ENCODE measurements around the gene CDC42. TPM values are rescaled to one million over a fixed set of nuclear protein-coding genes. Genes with fewer than 3 reads are reported as not detected.

CDC42 gene
- total and polyA plus RNA-seq, 2 donors (not counting 1 experiment from before 2014, with no cell fraction given): 325 to 446 TPM

GRCh38 chr1:22093513-22093912, 41.0 kb downstream of the CDC42 start:
- Histone ChIP-seq H2AFZ (ENCODE audit: low read length) (no peak overlapping the region), H3K36me3 (ENCODE audit: control insufficient read depth, insufficient read depth, low read length) (peaks cover 10% of the 10 kb centered on the region), H3K27ac (ENCODE audit: insufficient read depth, low read length) (no peak overlapping the region), H3K79me2 (ENCODE audit: control insufficient read depth, insufficient read depth, low read length) (peaks cover 64% of the 10 kb centered on the region), H4K20me1 (ENCODE audit: control insufficient read depth, extremely low read depth, insufficient read depth, low read length) (peaks cover 18% of the 10 kb centered on the region), H3K9ac (ENCODE audit: insufficient read depth, low read length) (no peak overlapping the region), H3K4me2 (ENCODE audit: extremely low read depth, insufficient read depth, low read length) (no peak overlapping the region), H3K4me3 (replicated peaks in 1 of 4; ENCODE audit: control extremely low read depth in 1 of 4, insufficient read depth in 1 of 4, low read depth in 3 of 4, low read length in 4 of 4) (no peak overlapping the region), H3K27me3 (ENCODE audit: control insufficient read depth, insufficient read depth, low read length) (no peaks in the 10 kb centered on the region), H3K9me3 (ENCODE audit: control insufficient read depth, insufficient read depth, low read depth, low read length) (no peaks in the 10 kb centered on the region), H3K4me1 (ENCODE audit: control insufficient read depth, extremely low read depth, insufficient read depth, low read length) (peaks cover 13% of the 10 kb centered on the region)
- TF ChIP-seq CTCF (conservative IDR thresholded peaks at IDR 0.05 in 1 of 2, IDR thresholded peaks at IDR 0.05 in 1 of 2; ENCODE audit: low read depth in 1 of 2, low read length in 2 of 2): no peak
- no peak for TF ChIP-seq EZH2 (IDR thresholded peaks at IDR 0.05; ENCODE audit: low read length, missing control alignments)
- no peak for DNase-seq (ENCODE audit: low read depth in 2 of 2)

GRCh38 chr1:22096036-22096435, 43.5 kb downstream of the CDC42 start:
- DNase-seq (ENCODE audit: low read depth in 2 of 2): peak in 1 of 2 donors; percentile 25
- TF ChIP-seq CTCF (conservative IDR thresholded peaks at IDR 0.05 in 1 of 2, IDR thresholded peaks at IDR 0.05 in 1 of 2; ENCODE audit: low read depth in 1 of 2, low read length in 2 of 2): no peak
- TF ChIP-seq EZH2 (IDR thresholded peaks at IDR 0.05; ENCODE audit: low read length, missing control alignments): no peak
- peaks cover 7% of the 10 kb centered on the region for H4K20me1 ChIP-seq (ENCODE audit: control insufficient read depth, extremely low read depth, insufficient read depth, low read length)
- H3K4me3 ChIP-seq (replicated peaks in 1 of 4; ENCODE audit: control extremely low read depth in 1 of 4, insufficient read depth in 1 of 4, low read depth in 3 of 4, low read length in 4 of 4): no peak overlapping the region
- H3K27ac ChIP-seq (ENCODE audit: insufficient read depth, low read length): no peak overlapping the region
- no peak overlapping the region for H3K4me2 ChIP-seq (ENCODE audit: extremely low read depth, insufficient read depth, low read length)
- H3K36me3 ChIP-seq (ENCODE audit: control insufficient read depth, insufficient read depth, low read length): peaks cover 13% of the 10 kb centered on the region
- peaks cover 4% of the 10 kb centered on the region for H3K4me1 ChIP-seq (ENCODE audit: control insufficient read depth, extremely low read depth, insufficient read depth, low read length)
- H3K79me2 ChIP-seq (ENCODE audit: control insufficient read depth, insufficient read depth, low read length): peaks cover 58% of the 10 kb centered on the region
- H3K27me3 ChIP-seq (ENCODE audit: control insufficient read depth, insufficient read depth, low read length): no peaks in the 10 kb centered on the region
- no peaks in the 10 kb centered on the region for H3K9me3 ChIP-seq (ENCODE audit: control insufficient read depth, insufficient read depth, low read depth, low read length)
- no peak overlapping the region for H3K9ac ChIP-seq (ENCODE audit: insufficient read depth, low read length)
- H2AFZ ChIP-seq (ENCODE audit: low read length): no peak overlapping the region

GRCh38 chr1:22096463-22096862, 44.0 kb downstream of the CDC42 start:
- Histone ChIP-seq H3K4me2 (ENCODE audit: extremely low read depth, insufficient read depth, low read length) (no peak overlapping the region), H3K4me1 (ENCODE audit: control insufficient read depth, extremely low read depth, insufficient read depth, low read length) (peaks cover 4% of the 10 kb centered on the region), H4K20me1 (ENCODE audit: control insufficient read depth, extremely low read depth, insufficient read depth, low read length) (peaks cover 7% of the 10 kb centered on the region), H3K4me3 (replicated peaks in 1 of 4; ENCODE audit: control extremely low read depth in 1 of 4, insufficient read depth in 1 of 4, low read depth in 3 of 4, low read length in 4 of 4) (no peak overlapping the region), H3K27me3 (ENCODE audit: control insufficient read depth, insufficient read depth, low read length) (no peaks in the 10 kb centered on the region), H3K9me3 (ENCODE audit: control insufficient read depth, insufficient read depth, low read depth, low read length) (no peaks in the 10 kb centered on the region), H3K36me3 (ENCODE audit: control insufficient read depth, insufficient read depth, low read length) (peaks cover 13% of the 10 kb centered on the region), H3K79me2 (ENCODE audit: control insufficient read depth, insufficient read depth, low read length) (peaks cover 59% of the 10 kb centered on the region), H3K9ac (ENCODE audit: insufficient read depth, low read length) (no peak overlapping the region), H3K27ac (ENCODE audit: insufficient read depth, low read length) (no peak overlapping the region), H2AFZ (ENCODE audit: low read length) (no peak overlapping the region)
- TF ChIP-seq CTCF (conservative IDR thresholded peaks at IDR 0.05 in 1 of 2, IDR thresholded peaks at IDR 0.05 in 1 of 2; ENCODE audit: low read depth in 1 of 2, low read length in 2 of 2): no peak
- no peak for TF ChIP-seq EZH2 (IDR thresholded peaks at IDR 0.05; ENCODE audit: low read length, missing control alignments)
- DNase-seq (ENCODE audit: low read depth in 2 of 2): no peak
